Testis (tissue), 3 donors: Measurements from ENCODE around the gene YAE1. TPM values are rescaled to one million over a fixed set of nuclear protein-coding genes. Genes with fewer than 3 reads are reported as not detected.

Source experiments
- DNase-seq: peaks from one replicate; pipeline ENCODE4 v3.0.0-alpha.2; 2019
- H3K27ac ChIP-seq, 2 donors: fragments of 200-600 bp; sonication (generic); one replicate each; pipeline ENCODE4 v1.5.1; 2019
- H3K27me3 ChIP-seq: fragments of 200-600 bp; sonication (generic); one replicate; pipeline ENCODE4 v1.5.1; 2019
- H3K36me3 ChIP-seq: fragments of 200-600 bp; sonication (generic); one replicate; pipeline ENCODE4 v1.5.1; 2017; ENCODE audit warnings: low read depth; ENCODE audit errors: missing control alignments
- H3K4me1 ChIP-seq: fragments of 200-600 bp; sonication (generic); one replicate; pipeline ENCODE4 v1.5.1; 2019
- H3K4me3 ChIP-seq, 2 donors: fragments of 200-600 bp; sonication (generic); one replicate each; pipeline ENCODE4 v1.5.1; 2017 to 2019
- H3K9me3 ChIP-seq: fragments of 200-600 bp; sonication (generic); one replicate; pipeline ENCODE4 v1.5.1; 2017
- POLR2A ChIP-seq: fragments of 450-650 bp; IDR thresholded peaks from one replicate; pipeline ENCODE4 v1.6.1; 2017; ENCODE audit warnings: antibody characterized with exemption, mild to moderate bottlenecking, moderate library complexity
- WGBS, 2 donors: methylation state at CpG; one replicate each; pipeline ENCODE4 v1.1.5; 2018; 5-methylcytosine and 5-hydroxymethylcytosine counted together
- intact Hi-C: fragments of 100-400 bp; cut with DNase I; formaldehyde crosslinking; loops from one replicate; pipeline ENCODE4 v1.15.1; 2023; ENCODE audit warnings: low total_unique reads
- polyA plus RNA-seq: library from polyadenylated mRNA; stranded (reverse); fragments of 350-450 nt; fragmentation: Illumina TruSeq; extraction: RNeasy Lipid Tissue Mini Kit (QIAGEN cat#74804); gene quantifications from one replicate; pipeline ENCODE4 v1.2.3, GENCODE V29; 2014; ENCODE audit warnings: low read depth, low replicate concordance; ENCODE audit not compliant: insufficient read depth
- total RNA-seq, 2 donors: library from RNA; depleted of rRNA; stranded (reverse); fragments of >200 nt; gene quantifications; one replicate each; pipeline ENCODE4 v1.2.3, GENCODE V29; 2016
- TF ChIP-seq, protein P1 (sequence below), 3 experiments: fragments of 450-650 bp in 2 of 3; fragments of 200-600 bp in 1 of 3; sonication (generic) in 1 of 3; IDR thresholded peaks; one replicate each; pipeline ENCODE4 v1.5.1; 2016 to 2019; ENCODE audit warnings: antibody characterized with exemption in 3 of 3, mild to moderate bottlenecking in 2 of 3, moderate library complexity in 1 of 3

Gene YAE1
- total and polyA plus RNA-seq, 3 donors from 2014 or later: 28.5 to 39.0 (median 32.0) TPM

GRCh38 chr7:39574673-39575349 lies 8.6 kb downstream of the YAE1 start:
- Histone ChIP-seq H3K4me1 (no peaks in the 10 kb centered on the region), H3K9me3 (no peaks in the 10 kb centered on the region), H3K36me3 (no peaks in the 10 kb centered on the region), H3K4me3 (no peak overlapping the region), H3K27me3 (no peaks in the 10 kb centered on the region), H3K27ac (no peak overlapping the region)
- 93 to 98% methylated on average over 2 of the region's 2 CpGs for WGBS, 2 donors
- DNase-seq: no peak
- intact Hi-C loops: no loop called here
- TF ChIP-seq, protein P1, sequence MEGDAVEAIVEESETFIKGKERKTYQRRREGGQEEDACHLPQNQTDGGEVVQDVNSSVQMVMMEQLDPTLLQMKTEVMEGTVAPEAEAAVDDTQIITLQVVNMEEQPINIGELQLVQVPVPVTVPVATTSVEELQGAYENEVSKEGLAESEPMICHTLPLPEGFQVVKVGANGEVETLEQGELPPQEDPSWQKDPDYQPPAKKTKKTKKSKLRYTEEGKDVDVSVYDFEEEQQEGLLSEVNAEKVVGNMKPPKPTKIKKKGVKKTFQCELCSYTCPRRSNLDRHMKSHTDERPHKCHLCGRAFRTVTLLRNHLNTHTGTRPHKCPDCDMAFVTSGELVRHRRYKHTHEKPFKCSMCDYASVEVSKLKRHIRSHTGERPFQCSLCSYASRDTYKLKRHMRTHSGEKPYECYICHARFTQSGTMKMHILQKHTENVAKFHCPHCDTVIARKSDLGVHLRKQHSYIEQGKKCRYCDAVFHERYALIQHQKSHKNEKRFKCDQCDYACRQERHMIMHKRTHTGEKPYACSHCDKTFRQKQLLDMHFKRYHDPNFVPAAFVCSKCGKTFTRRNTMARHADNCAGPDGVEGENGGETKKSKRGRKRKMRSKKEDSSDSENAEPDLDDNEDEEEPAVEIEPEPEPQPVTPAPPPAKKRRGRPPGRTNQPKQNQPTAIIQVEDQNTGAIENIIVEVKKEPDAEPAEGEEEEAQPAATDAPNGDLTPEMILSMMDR (IDR thresholded peaks at IDR 0.05): no peak
- no peak for TF ChIP-seq POLR2A

- H3K4me1 ChIP-seq: no peaks in the 10 kb centered on the region
- whole genome bisulfite sequencing, 2 donors: 98% methylated on average over 10 to 27 of the region's 27 CpGs
- no peaks in the 10 kb centered on the region for H3K27me3 ChIP-seq
- intact Hi-C loops: no loop called here
- H3K36me3 ChIP-seq: no peaks in the 10 kb centered on the region
- H3K9me3 ChIP-seq: no peaks in the 10 kb centered on the region
- no peak for DNase-seq
- no peak overlapping the region for H3K4me3 ChIP-seq
- H3K27ac ChIP-seq: no peak overlapping the region
- no peak for TF ChIP-seq POLR2A
- TF ChIP-seq, protein P1 (IDR thresholded peaks at IDR 0.05): no peak
Measured at GRCh38 chr7:39577229-39577874, 11.1 kb downstream of the YAE1 start.

- no peak overlapping the region for H3K27ac ChIP-seq
- H3K27me3 ChIP-seq: no peaks in the 10 kb centered on the region
- no peaks in the 10 kb centered on the region for H3K36me3 ChIP-seq
- TF ChIP-seq POLR2A: no peak
- TF ChIP-seq, protein P1 (IDR thresholded peaks at IDR 0.05): peak; percentile 80 to 85 (median 82)
- no peaks in the 10 kb centered on the region for H3K9me3 ChIP-seq
- H3K4me1 ChIP-seq: no peaks in the 10 kb centered on the region
- no peak overlapping the region for H3K4me3 ChIP-seq
- peak; percentile 88 for DNase-seq
- 23 to 28% methylated on average over 8 of the region's 8 CpGs for WGBS, 2 donors
- intact Hi-C loops: loop anchor here (5.0 kb wide), 1 partner anchor 167 kb away; no protein-coding TSS in a partner anchor
Measured at GRCh38 chr7:39580149-39580874, 14.1 kb downstream of the YAE1 start.

- no peak for DNase-seq
- H3K9me3 ChIP-seq: no peaks in the 10 kb centered on the region
- H3K4me3 ChIP-seq: no peak overlapping the region
- intact Hi-C loops: loop anchor here (5.0 kb wide), 1 partner anchor 165 kb away; no protein-coding TSS in a partner anchor
- H3K36me3 ChIP-seq: no peaks in the 10 kb centered on the region
- no peaks in the 10 kb centered on the region for H3K4me1 ChIP-seq
- TF ChIP-seq POLR2A: no peak
- WGBS, 2 donors: 78 to 95% methylated on average over 2 of the region's 2 CpGs
- no peak overlapping the region for H3K27ac ChIP-seq
- no peaks in the 10 kb centered on the region for H3K27me3 ChIP-seq
Measured at GRCh38 chr7:39582536-39582935, 16.3 kb downstream of the YAE1 start.

GRCh38 chr7:39583539-39583938 lies 17.3 kb downstream of the YAE1 start:
- WGBS, 2 donors: 82 to 90% methylated on average over 2 of the region's 2 CpGs
- intact Hi-C loops: loop anchor here (5.0 kb wide), 1 partner anchor 164 kb away; no protein-coding TSS in a partner anchor
- H3K9me3 ChIP-seq: no peaks in the 10 kb centered on the region

More at GRCh38 chr7:39583539-39583938, 17.3 kb downstream of the YAE1 start:
- Histone ChIP-seq H3K4me3 (no peak overlapping the region), H3K4me1 (no peaks in the 10 kb centered on the region), H3K36me3 (no peaks in the 10 kb centered on the region), H3K27me3 (no peaks in the 10 kb centered on the region), H3K27ac (no peak overlapping the region)
- DNase-seq: no peak
- TF ChIP-seq, protein P1 (IDR thresholded peaks at IDR 0.05): no peak
- no peak for TF ChIP-seq POLR2A
